GM15510 (cell line): ENCODE results near the gene PRKAB2.

Experiments used
- POLR2A ChIP-seq: IDR thresholded peaks from 3 replicates; pipeline ENCODE4 v1.6.1; 2011; ENCODE audit warnings: borderline replicate concordance; ENCODE audit not compliant: insufficient read length; ENCODE audit errors: extremely low read depth

PRKAB2 gene

DNA sequence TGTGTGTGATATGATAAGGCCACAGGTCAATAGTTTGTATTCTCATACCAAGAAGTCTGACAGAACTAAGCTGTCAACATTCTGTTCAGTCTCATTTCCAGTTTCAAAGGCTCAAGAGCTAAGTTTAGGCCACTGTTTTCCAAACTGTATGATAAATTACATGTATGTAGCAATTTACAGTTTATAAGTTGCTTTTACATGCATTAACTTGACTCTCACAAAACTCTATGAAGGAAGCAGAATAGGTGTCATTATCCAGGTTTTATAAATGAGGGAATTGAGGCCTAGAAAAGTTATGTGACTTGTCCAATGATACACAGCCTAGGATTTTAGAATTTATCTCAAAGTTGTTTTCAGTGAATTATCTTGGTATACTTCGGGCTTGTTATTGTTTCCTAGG, 29.5 kb upstream of the PRKAB2 start:
- TF ChIP-seq POLR2A = no peak

DNA sequence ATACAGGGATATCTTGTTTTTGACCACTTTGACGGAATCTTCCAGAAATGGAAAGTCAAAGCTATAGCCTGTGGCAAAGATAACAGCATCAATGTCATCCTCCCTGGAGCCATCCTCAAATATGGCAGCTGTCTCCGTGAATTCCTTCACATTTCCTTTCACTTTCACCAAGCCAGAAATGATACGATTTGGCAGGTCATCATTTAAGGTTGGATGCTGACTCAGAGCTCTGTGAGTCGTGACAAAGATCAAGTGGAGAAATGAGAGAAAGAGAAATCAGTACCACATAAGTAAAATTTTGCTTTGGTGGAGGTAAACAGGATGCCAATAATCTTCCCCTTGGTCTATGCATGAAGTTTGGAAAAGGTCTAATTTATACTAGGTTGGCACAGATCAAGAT, 29.0 kb upstream of the PRKAB2 start:
- TF ChIP-seq POLR2A = no peak

DNA sequence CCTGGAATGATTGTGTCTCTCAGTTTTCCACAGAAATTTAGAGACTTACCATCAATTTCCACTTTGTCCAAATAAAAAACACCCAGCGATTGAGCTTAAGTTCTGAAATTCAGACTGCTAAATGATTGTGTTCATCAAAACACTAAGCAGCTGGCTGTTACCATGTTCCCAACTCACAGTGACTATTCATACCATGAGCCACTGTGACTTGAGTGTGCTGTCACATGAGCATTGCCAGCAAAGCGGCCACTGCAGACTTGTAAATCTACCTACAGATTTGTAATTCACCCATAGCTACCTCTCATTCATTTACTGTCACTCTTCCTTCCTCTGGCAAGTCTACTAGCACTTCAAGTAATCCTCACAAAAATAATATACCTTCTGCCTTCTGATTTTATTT, 17.2 kb upstream of the PRKAB2 start:
- no peak for TF ChIP-seq POLR2A

DNA sequence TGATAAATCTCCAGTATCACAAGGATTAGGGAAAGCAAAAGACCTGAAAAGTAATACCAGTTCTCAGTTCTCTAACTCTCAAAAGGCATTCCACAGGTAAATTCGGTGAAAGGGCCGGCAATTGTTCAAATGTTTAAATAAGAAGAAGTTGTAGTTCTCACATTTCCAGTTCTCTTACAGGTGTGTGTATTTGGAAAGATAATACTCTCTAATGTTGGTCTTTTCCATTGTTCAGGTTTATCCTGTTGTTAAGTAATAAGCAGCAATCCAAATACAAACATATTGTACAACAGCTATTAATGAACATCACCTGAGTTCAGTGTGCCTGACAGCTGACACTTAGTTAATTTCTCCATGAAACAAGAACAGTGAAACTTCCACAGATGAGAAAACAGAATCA, 13.2 kb upstream of the PRKAB2 start:
- no peak for TF ChIP-seq POLR2A

DNA sequence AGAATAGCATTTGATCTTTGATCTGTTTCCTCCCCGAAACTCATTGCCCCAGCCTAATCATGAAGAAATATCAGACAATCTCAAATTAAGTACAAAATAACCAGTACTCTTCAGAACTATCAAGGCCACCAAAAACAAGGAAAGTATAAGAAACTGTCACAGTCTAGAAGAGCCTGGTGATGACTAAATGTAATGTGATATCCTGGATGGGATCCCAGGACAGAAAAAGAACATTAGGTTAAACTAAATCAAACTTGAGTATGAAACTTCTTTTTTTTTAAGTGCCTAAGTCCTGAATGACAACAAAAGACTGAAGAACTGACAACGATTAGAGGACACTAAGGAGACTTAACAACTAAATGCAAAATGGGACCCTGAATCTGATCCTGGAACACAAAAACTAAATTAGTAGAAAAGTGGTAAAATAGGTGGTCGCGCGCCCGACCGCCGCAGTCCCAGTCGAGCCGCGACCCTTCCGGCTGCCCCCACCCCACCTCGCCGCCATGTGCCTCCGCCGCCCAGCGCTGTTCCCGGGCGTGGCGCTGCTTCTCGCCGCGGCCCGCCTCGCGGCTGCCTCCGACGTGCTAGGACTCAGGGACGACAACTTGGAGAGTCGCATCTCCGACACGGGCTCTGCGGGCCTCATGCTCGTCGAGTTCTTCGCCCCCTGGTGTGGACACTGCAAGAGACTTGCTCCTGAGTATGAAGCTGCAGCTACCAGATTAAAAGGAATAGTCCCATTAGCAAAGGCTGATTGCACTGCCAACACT, 5.5 kb upstream of the PRKAB2 start:
- TF ChIP-seq POLR2A = no peak

DNA sequence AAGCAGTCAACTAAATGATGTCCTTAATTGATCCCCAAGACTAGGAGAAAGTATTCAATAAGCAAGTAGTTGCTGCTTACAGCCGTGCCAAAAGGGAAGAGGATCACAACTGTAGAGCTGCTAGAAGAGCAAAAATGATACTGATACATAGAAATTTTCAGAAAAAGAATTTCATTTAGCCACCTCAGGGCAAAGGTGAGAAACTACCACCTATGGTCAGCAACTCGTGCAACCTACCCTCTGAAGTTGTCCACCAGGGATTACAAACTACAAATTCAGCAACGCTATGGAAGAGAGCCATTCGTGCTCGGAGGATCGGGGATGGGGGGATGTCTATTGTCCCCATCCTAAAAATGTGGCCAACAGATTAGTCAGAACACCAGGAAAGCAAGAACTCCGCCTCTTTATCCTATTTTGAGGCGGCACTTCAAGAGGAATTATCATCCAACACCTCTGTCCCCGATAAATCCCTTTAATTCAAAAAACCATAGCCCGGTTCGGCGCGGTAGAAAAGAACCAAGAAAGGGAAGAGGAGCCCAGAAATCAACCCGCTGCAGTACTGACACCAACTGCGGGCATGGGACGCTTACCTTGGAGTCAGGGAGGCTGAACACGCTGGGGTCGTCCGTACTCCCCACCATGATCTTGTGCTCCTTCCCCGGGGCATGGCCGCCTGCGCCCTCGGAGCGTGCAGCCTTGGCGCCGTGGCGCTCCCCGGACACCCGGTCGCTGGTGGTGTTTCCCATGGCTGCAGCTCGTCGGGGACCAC, 687 bp downstream of the PRKAB2 start:
- TF ChIP-seq POLR2A = no peak

DNA sequence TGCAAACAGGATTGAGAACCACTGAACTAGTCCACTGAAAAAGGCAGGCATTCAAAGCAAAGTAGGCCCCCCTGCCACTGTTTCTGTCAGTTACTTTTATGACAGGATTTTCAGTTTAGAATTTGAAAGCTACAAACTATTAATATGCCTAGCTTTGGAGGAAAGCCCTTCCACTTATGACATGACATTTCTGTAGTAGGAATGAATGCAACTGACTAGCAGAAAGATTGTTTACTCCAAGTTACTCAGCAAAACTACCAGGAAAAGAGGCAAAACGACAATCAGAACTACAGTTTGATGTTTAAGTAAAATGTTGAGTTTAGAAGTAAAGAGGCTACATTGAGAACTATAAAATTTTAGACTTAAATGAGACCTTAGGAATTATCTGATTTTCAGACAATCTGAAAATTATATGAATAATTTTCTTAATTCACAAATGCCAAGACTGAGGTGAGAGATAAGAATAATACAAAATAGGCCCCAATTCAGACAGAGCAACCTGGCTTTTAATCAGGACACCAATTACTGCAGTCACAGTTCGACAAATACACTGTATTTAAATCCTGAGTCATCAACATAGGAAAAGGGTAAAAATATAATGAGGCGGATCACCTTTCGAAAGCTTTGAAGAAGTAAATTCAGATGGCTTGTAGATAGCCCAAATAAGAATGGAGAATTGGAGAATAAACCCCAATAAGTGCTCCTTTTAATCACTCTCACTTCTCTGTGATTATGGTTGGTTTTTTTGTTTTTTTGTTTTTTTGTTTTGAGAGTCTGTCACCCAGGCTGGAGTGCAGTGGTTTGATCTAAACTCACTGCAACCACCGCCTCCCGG, 2.2 kb downstream of the PRKAB2 start:
- TF ChIP-seq POLR2A = no peak

DNA sequence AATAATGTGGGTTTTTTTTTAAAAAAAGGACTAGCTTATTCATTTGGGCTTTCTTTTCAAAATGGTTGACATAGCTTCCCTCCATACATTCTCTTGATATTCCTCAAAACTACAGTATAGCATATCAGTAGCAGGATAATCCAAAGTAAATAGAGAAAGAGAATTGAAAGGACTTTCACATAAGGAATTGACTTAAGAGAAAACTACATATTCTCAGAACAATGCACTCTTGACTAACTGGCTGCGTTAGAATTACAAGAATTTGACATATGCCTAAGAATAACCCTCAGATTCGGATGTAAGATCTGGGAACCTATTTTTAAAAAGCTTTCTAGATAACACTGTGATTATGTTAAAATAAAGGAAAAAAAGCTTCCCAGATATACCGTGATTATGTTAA, 3.1 kb downstream of the PRKAB2 start:
- no peak for TF ChIP-seq POLR2A

DNA sequence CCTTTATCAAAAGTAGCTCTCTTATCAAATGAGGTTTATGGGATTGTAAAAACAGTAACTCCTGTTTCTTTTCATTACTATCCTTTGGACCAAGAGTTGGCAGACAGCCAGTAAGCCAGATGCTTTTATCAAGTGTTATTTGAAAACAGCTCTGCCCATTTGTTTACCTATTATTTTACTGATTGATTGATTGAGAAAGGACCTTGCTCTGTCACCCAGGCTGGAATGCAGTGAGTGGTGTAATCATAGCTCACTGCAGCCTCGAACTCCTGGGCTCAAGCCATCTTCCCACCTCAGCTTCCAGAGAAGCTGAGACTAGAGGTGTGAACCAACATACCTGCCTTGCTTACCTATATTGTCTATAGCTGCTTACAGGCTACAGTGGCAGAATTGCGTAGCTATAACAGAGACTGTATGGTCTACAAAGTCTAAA, 3.6 kb downstream of the PRKAB2 start:
- TF ChIP-seq POLR2A = no peak

DNA sequence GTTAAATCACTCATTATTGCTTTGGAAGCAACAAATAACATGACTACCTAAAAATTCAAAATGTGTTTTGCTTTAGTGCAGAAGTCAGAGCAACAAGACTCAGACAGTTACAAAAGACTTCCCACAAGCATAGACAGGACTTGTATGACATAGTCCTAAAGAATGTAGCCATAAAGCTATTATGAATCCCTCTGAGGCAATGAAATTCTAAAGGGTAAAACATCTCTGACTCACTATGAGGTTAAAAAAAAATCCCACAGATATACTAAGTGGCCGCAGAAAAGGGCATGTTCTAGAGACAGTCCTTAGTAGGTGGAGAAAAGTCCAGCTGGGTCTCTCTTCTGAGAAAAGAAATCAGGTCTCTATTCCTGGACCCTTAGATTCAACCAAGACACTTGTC, 4.9 kb downstream of the PRKAB2 start:
- TF ChIP-seq POLR2A = no peak

DNA sequence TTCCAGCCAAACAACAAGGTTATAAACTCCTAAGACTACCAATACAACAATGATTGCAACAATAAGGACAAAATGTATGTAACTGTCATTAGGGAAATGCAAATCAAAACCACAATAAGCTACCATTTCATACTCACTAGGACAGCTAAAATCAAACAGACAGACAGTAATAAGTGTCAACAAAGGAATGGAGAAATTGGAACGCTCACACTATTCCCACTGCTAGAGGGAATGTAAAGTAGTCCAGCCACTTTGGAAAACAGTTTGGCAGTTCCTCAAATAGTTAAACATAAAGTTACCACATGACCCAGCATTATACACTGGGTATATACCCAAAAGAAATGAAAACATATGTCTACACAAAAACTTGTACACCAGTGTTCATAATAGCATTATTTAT, 9.3 kb downstream of the PRKAB2 start:
- TF ChIP-seq POLR2A = no peak

DNA sequence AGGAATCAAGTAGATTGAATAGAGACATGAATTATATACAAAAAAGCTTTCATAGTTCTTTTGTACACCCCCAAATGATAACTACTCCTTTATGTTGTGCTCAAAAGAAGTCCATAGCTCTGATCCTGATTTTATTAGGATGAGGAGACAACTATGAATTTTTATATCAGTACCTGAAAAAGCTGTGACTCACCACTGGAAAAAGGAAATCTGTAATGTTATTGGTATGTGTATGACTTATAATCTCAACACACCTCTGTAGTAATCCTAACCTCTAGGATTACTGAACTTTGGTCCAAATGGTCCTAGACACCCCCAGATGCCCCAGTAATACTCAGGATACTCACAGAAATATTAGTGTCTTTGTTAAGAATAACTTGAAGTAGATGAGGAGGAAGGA, 10.2 kb downstream of the PRKAB2 start:
- no peak for TF ChIP-seq POLR2A

DNA sequence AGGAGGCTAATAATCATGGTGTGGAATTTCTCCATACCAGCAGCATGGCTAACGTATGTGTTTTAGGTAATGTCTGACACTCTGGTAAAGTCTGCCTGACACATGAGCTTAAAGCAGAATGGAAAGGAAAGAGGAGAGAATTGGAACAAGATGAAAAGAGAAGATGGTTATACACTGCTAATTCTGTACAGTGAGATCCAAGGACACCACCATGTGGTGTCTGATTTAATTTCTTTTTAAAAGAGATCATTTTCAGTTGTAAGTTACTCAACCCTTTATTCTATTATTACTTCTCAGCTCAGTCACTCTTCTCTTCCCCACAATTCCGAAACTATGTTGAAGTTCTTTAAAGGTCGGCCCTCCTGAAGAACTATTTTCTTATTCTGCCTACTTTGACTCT, 15.6 kb downstream of the PRKAB2 start:
- TF ChIP-seq POLR2A = no peak

DNA sequence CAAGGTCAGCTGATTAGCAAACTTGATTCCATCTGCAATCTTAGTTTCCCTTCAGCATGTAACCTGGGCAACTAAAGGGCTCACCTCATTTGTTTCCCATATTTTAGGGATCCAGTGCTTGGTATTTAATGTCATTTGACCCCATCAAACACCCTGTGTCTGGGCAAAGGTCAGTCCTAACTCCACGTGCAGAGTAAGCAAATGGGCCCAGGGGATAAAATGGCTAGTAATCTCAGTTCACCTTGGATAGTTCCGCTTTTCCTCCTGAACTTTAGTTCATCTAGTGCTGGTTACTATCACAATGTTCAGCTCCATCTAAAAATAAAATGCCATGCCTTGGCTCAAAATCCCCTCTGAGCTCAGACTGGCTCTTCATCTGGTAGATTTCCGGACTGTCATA, 19.5 kb downstream of the PRKAB2 start:
- no peak for TF ChIP-seq POLR2A

DNA sequence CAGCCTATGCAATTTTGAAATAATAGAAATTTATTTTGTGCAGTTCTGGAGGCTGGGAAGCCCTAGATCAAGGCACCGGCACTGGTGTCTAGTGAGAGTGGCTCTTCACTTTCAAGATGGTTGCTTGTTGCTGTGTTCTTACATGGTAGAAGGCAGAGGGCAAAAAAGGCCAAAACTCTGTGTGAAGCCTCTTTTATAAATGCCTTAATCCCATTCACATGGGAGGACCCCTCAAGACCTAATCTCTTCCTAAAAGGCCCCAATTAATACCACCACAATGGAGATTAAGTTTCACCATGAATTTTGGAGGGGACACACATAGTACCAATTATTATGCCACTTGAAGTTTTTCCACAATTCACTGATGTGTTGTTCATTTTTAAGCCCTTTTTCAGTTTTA, 21.0 kb downstream of the PRKAB2 start:
- no peak for TF ChIP-seq POLR2A

DNA sequence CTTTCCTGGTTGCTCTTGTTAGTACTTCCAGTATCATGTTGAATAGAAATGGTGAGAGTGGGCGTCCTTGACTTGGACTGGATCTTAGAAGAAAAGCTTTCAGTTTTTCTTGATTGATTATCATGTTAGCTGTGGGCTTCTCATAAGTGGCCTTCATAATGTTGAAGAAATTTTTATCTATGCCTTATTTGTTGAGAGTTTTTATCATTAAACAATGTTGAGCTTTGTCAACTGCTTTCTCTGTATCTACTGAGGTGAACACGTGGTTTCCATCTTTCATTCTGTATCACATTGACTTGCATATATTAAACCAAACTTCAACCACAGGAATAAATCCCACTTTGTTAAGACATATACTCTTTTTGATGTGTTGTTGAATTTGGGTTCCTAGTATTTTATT, 29.4 kb downstream of the PRKAB2 start:
- no peak for TF ChIP-seq POLR2A

DNA sequence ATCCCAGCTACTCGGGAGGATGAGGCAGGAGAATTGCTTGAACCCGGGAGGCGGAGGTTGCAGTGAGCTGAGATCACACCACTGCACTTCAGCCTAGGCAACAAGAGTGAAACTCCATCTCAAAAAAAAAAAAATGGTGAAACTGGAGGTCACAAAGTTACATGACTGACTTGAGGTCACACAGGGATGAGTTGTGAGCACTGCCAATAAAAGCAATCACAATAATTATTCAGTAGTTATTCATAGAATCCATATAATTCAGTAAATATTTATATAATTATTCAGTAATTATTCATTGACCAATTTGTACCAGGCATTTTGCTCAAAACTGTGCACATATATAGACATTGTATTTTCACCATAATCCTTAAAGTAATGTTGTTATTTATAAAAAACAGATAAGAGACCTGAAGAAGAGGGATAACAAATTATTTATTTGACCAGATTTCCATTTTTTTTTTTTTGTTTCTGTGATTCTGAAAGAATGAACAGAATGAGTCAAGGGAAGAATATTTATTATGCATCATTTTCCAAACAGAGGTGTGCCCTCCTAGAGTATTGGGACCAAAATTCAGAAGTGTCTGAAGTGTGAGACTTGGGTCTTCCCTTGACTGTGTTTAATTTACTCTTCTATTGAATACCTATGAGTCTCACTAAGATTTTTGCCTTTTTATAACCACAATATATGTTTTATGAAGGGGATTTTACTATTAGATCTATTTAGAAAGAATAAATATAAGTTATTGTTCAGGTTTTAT, 43.0 kb downstream of the PRKAB2 start:
- TF ChIP-seq POLR2A = no peak
